Cardiac muscle cell (in vitro differentiated cells and primary cell): ENCODE measurements around the gene IFI6. TPM values are rescaled to one million over a fixed set of nuclear protein-coding genes. Genes with fewer than 3 reads are reported as not detected.

Experiments used
- DNase-seq, 2 donors: peaks; one replicate each; pipeline versions ENCODE4 v3.0.0 to v3.0.0-alpha.2; 2010 to 2017; ENCODE audit warnings: low read depth in 1 of 2, low spot score in 1 of 2
- H3K27ac ChIP-seq: fragments of 200-600 bp; sonication (generic); 2 replicates; pipeline ENCODE4 v1.5.1; 2016
- H3K27me3 ChIP-seq: fragments of 200-600 bp; sonication (generic); 2 replicates; pipeline ENCODE4 v1.6.0; 2016; ENCODE audit warnings: control low read depth
- H3K36me3 ChIP-seq: fragments of 200-600 bp; sonication (generic); 2 replicates; pipeline ENCODE4 v1.5.1; 2016; ENCODE audit warnings: control low read depth
- H3K4me1 ChIP-seq: fragments of 200-600 bp; sonication (generic); 2 replicates; pipeline ENCODE4 v1.8.1; 2017; ENCODE audit warnings: low read depth, mild to moderate bottlenecking, mixed run types
- H3K4me3 ChIP-seq: fragments of 200-600 bp; sonication (generic); 2 replicates; pipeline ENCODE4 v1.5.1; 2016; ENCODE audit warnings: mild to moderate bottlenecking
- H3K9me3 ChIP-seq: fragments of 200-600 bp; sonication (generic); 2 replicates; pipeline ENCODE4 v1.5.1; 2017; ENCODE audit warnings: low read depth, mild to moderate bottlenecking, control low read depth
- polyA plus RNA-seq: library from polyadenylated mRNA; unstranded; fragments of >200 nt; fragmentation: Nextera tagmentation; extraction: Ambion mirVana; gene quantifications from 2 replicates; pipeline ENCODE4 v1.2.1, GENCODE V29; 2016
- total RNA-seq: library from RNA; depleted of rRNA; stranded (reverse); fragments of >200 nt; gene quantifications from 2 replicates; pipeline ENCODE4 v1.2.3, GENCODE V29; 2016
- TF ChIP-seq, protein P1 (sequence below): IDR thresholded peaks from 2 replicates; pipeline ENCODE4 v1.5.1; 2012; ENCODE audit warnings: low read depth, mild to moderate bottlenecking, low read length

Gene IFI6
- total and polyA plus RNA-seq, 2 experiments from 2014 or later = 30.4 to 35.2 TPM

DNA sequence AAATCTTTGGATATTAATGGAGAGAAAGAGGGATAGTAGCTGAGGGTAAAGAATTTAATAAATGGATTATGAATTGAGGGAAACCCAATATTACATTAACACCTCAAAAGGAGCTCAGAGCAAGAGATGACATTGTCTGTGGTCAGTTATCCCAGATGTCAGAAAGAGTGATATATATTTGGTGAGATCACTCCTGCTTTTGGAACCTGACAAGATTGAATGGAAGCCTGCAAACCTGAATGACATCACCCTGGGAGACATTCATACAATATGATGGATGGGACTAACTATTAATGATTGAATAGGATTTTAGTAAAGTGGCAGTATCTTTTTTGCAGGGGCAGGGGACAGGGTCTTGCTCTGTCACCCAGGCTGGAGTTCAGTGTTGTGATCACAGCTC lies 6.8 kb upstream of the IFI6 start:
- Histone ChIP-seq H3K4me3 (no peak overlapping the region), H3K27me3 (no peaks in the 10 kb centered on the region), H3K36me3 (no peaks in the 10 kb centered on the region), H3K27ac (no peak overlapping the region), H3K9me3 (no peaks in the 10 kb centered on the region), H3K4me1 (no peaks in the 10 kb centered on the region)
- TF ChIP-seq, protein P1, sequence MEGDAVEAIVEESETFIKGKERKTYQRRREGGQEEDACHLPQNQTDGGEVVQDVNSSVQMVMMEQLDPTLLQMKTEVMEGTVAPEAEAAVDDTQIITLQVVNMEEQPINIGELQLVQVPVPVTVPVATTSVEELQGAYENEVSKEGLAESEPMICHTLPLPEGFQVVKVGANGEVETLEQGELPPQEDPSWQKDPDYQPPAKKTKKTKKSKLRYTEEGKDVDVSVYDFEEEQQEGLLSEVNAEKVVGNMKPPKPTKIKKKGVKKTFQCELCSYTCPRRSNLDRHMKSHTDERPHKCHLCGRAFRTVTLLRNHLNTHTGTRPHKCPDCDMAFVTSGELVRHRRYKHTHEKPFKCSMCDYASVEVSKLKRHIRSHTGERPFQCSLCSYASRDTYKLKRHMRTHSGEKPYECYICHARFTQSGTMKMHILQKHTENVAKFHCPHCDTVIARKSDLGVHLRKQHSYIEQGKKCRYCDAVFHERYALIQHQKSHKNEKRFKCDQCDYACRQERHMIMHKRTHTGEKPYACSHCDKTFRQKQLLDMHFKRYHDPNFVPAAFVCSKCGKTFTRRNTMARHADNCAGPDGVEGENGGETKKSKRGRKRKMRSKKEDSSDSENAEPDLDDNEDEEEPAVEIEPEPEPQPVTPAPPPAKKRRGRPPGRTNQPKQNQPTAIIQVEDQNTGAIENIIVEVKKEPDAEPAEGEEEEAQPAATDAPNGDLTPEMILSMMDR = no peak
- no peak for DNase-seq

DNA sequence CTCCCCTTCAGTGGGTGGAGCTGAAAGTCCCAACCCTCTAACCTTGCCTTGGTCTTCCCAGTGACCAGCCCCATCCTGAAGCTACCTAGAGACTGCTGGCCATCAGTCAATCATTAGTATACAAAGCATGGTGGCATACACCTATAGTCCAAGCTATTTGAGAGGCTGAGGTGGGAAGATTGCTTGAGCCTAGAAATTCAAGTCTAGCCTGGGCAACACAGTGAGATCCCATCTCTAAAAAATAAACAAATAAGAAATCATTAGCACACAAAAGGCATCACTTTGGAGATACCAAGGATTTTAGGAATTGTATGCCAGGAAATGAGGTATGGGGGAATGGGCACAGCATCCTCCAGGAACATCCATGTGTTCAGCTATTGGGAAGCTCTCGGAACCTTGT lies 4.4 kb upstream of the IFI6 start:
- DNase-seq = no peak
- H3K9me3 ChIP-seq = no peaks in the 10 kb centered on the region
- no peaks in the 10 kb centered on the region for H3K27me3 ChIP-seq
- H3K4me3 ChIP-seq = no peak overlapping the region
- no peak overlapping the region for H3K27ac ChIP-seq
- no peaks in the 10 kb centered on the region for H3K36me3 ChIP-seq
- peaks cover 9% of the 10 kb centered on the region for H3K4me1 ChIP-seq
- TF ChIP-seq, protein P1 = no peak

DNA sequence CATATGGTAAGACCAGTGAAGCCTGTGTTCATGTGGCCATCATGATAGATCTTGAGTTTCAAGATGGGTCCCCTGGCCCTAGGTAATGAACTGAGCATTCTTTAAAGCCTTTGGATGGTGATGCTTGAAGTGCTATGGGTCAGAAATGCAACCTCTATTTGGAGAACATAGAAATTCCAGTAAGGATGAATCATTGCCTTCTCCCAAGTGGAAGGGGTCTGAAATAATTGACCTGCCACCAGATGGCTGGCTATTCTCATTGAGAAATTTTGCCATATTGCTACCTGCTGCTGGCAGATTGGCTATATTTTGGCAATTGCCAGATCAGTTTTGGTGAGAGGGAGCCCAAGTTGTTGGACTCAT lies 739 bp upstream of the IFI6 start:
- Histone ChIP-seq H3K27me3 (no peaks in the 10 kb centered on the region), H3K9me3 (no peaks in the 10 kb centered on the region), H3K27ac (peak overlapping the region; percentile 94), H3K4me3 (peak overlapping the region; percentile 27), H3K36me3 (no peaks in the 10 kb centered on the region), H3K4me1 (peaks cover 9% of the 10 kb centered on the region)
- DNase-seq = peak in 1 of 2 donors; percentile 33
- TF ChIP-seq, protein P1 = no peak

DNA sequence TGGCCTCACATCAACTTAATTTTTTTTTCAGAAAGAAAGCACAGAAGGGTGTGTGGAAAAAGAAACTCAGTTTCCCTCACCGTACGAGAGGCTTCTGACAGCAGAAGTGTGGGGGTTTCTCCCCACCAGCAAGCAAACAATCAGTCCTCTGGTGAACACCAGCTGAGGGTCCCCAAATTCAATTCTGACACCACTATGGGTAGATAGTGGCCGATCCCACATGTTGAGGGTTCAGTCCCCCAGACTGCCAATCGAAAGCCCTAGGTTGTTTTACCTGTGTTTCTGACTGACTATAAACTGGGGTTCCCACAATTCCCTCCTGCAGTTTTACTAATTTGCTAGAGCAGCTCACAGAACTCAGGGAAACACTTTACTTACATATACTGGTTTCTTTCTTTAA lies 2.1 kb downstream of the IFI6 start:
- Histone ChIP-seq H3K9me3 (no peaks in the 10 kb centered on the region), H3K27me3 (no peaks in the 10 kb centered on the region), H3K27ac (no peak overlapping the region), H3K4me1 (peaks cover 9% of the 10 kb centered on the region), H3K36me3 (no peaks in the 10 kb centered on the region), H3K4me3 (no peak overlapping the region)
- no peak for DNase-seq
- TF ChIP-seq, protein P1 = no peak

DNA sequence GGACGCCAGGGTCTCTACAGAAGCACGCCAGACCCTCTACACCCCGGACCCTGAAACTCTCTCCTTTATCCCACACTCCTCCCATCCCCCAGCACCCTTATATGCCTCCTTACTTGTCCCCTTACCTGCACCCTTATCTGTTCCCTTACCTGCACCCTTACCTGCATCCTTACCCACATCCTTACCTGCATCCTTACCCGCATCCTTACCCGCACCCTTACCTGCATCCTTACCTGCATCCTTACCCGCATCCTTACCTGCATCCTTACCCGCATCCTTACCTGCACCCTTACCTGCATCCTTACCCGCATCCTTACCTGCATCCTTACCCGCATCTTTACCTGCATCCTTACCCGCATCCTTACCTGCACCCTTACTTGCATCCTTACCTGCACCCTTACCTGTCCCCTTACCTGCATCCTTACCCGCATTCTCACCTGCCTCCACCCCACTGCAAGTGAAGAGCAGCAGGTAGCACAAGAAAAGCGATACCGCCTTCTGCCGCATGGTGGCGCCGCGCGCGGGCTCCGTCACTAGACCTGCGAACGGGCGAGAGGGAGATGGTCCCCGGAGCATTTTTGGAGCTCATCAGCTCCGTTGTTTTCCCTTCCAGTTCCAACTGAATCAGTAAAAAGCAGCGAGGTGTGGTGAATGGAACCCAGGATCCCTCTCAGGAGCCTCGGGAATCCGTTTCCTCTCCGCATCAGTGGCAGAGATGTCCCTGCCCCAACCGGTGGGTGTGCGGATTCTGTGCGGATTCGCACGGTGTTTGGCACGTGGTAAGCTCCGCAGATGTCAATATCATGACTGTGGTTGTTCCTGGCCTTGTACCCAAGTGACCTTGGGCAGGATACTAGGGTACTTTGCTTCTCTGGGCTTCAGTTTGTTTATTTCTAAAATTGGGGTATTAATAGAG lies 2.9 kb downstream of the IFI6 start:
- peak; percentile 63 to 73 for DNase-seq
- TF ChIP-seq, protein P1 = peak; percentile 67
- Histone ChIP-seq H3K4me3 (peak overlapping the region; percentile 4), H3K36me3 (no peaks in the 10 kb centered on the region), H3K27ac (no peak overlapping the region), H3K9me3 (no peaks in the 10 kb centered on the region), H3K27me3 (no peaks in the 10 kb centered on the region), H3K4me1 (peaks cover 9% of the 10 kb centered on the region)
